ENCODE data around the gene CNOT8. TPM values are rescaled to one million over a fixed set of nuclear protein-coding genes. Genes with fewer than 3 reads are reported as not detected.

The CNOT8 gene
- total and polyA plus RNA-seq, 9 of the 15 experiments (the other 6 are each of a cell fraction or from before 2014, with no cell fraction given), result 15.2 to 68.9 (median 52.1) TPM

- TF ChIP-seq ZNF407 (IDR thresholded peaks at IDR 0.05; ENCODE audit: low read depth) (no peak), CCNT2 (IDR thresholded peaks at IDR 0.05; ENCODE audit: borderline replicate concordance, extremely low read depth, insufficient read length, low read depth, low read length) (peak; percentile 82), STAT6 (CRISPR knock-in tag; IDR thresholded peaks at IDR 0.05) (no peak), ZNF75A (CRISPR knock-in tag; IDR thresholded peaks at IDR 0.05) (no peak), BMI1 (IDR thresholded peaks at IDR 0.05; ENCODE audit: low read length) (no peak), IRF9 (tag; IDR thresholded peaks at IDR 0.05) (no peak), ETS2 (tag; IDR thresholded peaks at IDR 0.05; ENCODE audit: borderline replicate concordance, poor library complexity, severe bottlenecking) (no peak), FOXK1 (CRISPR knock-in tag; IDR thresholded peaks at IDR 0.05; ENCODE audit: borderline replicate concordance) (no peak), ZNF740 (CRISPR knock-in tag; IDR thresholded peaks at IDR 0.05) (peak; percentile 96), ZNF740 (tag; IDR thresholded peaks at IDR 0.05) (peak in 1 of 2 experiments; percentile 81; a peak in 2 of 4 replicates), C11orf30 (IDR thresholded peaks at IDR 0.05; ENCODE audit: low read depth) (peak; percentile 65)
Measured at GRCh38 chr5:154858297-154858971, at the start of gene CNOT8 (continued).
